HG03097 (cell line): ENCODE results near the gene DRD3.

Source experiments
- ATAC-seq: cut with Tn5 transposase; IDR thresholded peaks from one replicate; pipeline ENCODE4 v1.9.1; 2021; ENCODE audit not compliant: unreplicated experiment, low FRiP score

The DRD3 gene

DNA sequence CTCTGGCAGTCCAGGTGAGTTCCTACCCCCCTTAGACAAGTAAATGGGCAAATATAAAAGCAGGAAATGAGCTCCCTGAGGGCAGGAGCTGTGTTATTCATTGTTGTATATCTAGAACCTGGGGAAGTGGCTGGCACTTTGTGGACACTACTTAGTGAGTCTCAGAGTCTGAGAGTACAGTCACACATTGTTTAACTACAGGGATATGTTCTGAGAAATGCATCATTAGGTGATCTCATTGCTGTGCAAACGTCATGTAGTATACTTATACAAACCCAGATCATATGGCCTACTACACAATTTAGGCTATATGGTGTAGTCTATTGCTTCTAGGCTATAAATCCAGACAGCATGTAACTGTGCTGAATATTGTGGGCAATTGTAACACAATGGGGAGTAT, 52.4 kb downstream of the DRD3 start:
- no peak for ATAC-seq

DNA sequence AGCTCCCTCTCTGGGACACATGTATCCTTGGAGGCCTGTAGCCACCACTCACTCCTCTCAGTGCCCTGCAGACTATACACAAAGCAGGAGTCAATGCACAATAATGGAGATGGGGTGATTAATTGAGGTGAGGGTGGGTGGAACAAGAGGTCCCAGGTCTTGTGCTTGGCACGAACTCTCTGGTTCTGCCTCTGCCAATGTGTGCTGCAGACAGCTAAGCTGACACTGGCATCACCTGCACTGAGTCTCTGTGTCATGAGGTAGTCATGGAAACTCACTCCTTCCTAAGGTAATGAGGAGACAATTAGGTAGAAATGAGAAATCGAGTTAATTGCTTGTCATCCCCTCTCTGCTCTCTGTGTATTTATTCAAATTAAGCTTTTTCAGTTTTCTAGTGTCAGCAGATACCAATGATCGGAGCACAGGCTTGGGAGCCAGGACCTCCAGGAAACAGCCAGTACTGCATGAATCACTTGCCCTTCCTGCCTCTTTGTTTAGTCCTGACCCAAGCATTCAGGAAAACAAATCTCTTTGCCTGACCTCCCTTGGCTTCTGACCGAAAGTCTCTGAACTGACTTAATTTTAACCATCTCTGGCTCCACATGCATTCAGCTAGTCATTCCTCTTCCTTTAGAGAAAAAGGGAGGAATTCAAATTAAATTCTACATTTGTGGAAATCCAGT, 56.7 kb downstream of the DRD3 start:
- no peak for ATAC-seq

DNA sequence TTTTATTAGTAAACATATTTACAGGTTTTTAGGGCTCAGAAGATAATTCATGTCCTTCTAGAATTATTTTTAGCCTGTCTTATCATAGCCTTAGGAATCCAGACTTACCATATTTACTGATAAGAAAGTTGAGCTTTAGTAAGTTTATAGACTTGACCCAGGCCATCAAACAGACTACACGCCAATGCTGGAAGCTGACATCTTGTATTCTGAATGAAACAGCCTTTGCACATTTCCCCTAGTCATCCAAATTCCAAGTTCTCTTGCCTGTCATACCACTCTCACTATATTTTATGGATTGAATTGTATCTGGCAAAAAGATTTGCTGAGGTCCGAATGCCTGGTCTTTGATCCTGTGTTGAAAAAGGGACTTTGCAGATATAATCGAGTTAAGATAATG, 58.6 kb downstream of the DRD3 start:
- ATAC-seq = no peak

DNA sequence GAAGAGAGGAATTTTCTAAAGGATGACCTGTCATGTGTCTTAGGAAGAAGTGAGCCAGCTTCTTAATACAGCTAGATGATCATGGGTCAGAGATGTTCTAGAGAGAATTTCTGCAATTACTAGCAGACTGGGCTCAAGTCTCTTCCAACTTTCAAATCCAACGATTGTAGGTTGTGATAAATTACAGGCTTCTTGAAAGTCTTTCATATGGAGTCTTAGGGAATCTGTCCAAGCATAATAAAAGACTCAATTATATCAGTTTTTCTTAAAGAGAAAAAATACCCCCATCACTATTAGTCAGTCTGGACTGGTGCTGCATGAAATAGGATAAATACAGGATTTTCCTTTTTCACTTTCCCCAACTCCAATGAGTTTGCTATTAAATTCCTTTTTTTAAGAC, 59.1 kb downstream of the DRD3 start:
- ATAC-seq = no peak

DNA sequence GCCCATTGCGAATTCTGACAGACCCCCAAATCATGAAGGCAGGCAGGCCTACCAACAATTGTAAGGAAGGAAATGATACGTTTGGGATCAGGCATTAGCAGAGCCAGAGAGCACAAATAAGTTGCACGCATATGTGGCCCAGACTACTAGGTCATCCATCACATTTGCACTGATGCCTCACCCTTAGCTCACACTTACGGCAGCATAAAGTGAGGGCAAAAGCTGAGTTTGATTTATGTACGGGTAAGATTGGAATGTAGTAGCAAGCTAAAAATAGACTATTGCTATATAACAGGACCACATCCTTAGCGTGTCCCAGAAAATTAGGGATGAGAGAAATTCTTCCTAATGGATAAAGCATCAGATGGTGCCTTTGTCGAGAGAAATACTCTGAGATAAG, 63.7 kb downstream of the DRD3 start:
- ATAC-seq = no peak

DNA sequence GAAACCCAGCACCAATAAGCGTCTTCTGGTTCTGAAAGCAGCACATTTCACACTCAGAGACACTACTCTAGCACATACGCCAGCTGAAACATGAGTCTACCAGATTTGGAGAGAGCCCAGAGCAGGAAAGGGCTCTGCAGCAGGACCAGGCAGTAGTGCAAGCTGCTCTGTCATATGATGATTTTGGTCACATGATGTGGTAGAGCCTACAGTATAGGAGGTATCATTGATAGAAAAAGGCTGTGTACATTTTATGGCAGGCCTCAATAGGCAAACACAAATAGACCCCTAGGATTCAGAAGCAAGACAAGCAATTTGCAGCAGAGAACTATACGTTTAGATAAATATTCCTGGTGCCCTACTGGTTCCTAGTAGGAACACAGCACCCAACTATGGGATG, 64.1 kb downstream of the DRD3 start:
- ATAC-seq = no peak

DNA sequence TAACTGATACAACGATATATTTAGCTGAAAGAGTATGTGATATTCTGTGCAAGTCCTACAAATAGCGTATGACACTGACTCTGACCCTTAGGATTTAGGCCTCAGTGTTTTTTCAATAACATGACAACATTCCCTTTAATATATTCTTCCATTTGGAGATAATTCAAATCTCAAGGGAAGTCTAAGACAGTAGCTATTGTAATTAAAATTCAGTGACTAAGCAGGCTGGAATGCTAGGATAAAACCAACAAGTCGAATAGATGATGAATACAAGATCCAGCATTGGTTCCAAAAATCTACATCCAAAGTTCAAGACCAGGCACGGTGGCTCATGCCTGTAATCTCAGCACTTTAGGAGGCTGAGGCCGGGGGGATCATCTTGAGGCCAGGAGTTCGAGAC, 66.2 kb downstream of the DRD3 start:
- ATAC-seq = no peak

DNA sequence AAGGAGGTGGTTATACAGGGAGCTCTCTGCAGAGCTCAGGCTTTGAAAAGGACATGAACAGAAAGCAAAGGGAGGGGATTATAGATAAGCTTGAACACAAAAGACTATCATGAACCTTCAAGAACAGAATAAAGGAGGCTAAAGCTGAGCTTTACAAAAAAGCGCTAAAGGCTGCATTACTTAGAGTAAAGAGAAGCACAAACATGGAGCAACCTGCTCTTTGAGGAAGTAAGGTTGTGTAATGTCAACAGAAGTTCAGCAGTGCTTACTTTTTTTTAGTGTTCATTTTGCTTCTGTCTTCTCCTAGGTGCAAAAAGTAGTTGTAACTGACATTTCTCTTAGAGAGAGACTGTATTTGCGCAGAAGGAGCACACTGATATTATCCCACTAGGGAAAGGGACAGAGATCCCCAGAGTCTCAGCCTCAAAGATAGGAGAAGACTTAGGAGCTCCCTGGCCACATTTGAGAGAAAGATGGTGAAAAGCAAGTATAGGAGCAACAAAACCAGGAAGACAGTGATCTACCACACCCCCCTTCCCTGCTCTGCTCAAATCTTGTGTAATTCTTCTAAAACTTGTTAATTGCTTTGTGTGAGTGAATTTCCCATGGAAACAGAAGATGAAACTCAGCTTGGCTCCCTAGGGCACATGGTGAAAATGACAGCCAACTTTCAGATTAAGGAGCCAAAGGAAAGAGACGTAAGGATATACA, 67.6 kb downstream of the DRD3 start:
- no peak for ATAC-seq

DNA sequence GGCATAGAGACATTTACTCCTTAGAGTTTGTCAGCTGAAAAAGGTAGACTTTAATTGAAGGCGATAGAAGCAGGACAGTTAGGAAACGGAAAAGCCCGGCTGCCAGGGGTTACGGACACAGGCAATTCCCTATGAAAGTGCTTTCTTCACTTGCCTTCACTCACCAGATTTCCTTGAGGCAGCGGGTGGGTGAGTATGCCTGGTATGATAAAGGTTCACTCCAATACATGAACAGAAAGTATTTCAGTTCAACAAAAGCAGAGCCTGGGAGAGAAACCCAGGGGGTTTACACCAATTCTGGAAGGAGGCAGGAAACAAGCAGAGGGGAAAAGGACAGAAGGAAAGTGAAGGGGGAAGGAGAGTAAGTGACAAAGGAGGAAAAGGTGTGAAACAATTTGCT, 68.4 kb downstream of the DRD3 start:
- no peak for ATAC-seq

DNA sequence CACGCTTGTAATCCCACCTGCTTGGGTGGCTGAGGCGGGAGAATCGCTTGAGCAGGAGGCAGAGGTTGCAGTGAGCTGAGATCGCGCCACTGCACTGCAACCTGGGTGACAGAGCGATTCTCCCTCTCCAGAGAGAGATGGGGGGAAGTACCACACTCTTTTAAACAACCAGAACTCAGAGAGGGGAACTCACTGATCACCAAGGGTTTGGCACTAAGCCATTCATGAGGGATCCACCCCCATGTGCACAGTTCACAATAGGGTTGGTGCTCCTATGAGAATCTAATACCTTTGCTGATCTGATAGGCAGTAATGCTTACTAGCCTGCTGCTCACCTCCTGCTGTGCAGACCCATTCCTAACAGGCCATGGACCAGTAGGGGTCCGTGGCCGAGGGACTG, 70.7 kb downstream of the DRD3 start:
- no peak for ATAC-seq

DNA sequence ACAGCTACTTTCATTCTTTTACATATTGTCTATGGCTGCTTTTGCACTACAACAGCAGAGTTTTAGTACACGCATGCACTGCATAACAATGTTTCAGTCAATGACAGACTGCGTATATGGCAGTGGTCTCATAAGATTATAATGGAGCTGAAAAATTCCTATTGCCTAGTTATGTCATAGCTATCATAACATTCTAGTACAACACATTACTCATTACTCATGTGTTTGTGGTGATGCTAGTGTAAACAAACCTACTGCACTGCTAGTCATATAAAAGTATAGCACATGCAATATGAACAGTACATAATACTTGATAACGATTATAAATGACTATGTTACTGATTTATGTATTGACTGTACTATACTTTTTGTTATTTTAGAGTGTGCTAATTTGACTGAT, 74.4 kb downstream of the DRD3 start:
- ATAC-seq = no peak

DNA sequence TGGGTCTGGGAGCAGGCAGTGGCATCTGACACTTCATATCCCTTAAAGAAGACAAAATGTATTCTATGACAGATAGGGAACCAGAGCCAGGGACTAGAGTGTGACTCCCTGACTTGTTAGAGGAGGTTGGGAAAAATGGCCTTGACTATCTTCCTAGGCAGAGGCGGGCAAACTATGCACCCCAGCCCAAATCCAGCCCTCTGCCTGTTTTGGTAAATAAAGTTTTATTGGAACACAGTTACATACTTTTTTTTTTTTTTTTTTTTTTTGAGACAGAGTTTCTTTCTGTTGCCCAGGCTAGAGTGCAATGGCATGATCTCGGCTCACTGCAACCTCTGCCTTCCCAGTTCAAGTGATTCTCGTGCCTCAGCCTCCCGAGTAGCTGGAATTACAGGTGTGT, 75.0 kb downstream of the DRD3 start:
- no peak for ATAC-seq

DNA sequence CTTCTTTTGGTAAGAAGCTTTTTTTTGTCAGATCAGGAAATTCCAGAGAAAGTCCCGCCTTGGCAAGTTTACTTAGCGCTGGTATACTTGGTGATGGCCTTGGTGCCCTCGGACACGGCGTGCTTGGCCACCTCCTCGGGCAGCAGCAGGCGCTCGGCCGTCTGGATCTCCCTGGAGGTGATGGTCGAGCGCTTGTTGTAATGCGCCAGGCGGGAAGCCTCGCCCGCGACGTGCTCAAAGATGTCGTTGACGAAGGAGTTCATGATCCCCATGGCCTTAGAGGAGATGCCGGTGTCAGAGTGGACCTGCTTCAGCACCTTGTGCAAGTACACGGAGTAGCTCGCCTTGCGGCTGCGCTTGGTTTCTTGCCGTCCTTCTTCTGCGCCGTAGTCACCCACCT, 75.7 kb downstream of the DRD3 start:
- ATAC-seq = no peak

DNA sequence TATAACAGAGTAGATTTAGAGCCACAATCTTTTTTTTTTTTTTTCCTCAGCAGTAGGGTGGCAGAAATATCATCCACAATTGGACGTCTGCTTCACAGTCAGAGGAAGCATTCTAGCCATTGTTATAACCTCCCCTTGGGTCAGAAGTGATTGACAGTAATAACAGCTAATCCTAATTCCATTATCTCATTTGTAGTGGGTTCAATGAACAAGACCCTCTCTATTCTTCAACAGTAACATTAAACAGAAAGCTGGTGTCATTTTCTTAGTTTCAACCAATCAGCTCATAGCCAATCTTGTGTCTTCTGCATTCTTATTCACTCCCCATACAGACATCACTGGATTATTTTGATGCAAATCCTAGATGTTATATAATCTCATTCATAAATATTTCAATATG, 77.8 kb downstream of the DRD3 start:
- no peak for ATAC-seq

DNA sequence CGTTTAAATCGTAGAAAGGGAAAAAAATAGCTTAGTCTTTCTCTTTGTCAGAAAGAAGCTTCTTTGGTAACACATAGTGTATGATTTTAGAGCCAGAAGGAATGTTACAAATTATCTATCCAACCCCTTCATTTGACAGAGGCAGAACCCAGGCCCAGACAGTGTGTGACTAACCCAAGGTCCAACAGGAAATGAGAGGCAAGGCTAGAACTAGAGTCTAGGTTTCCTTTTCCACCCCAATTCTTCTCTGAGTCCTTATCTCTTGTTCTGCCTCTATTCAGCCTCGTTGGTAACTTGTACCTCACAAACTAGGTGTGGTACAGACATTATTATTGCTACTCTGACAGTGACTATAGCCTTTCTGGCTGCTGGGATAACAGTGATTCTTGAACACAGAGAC, 83.1 kb downstream of the DRD3 start:
- ATAC-seq = no peak

DNA sequence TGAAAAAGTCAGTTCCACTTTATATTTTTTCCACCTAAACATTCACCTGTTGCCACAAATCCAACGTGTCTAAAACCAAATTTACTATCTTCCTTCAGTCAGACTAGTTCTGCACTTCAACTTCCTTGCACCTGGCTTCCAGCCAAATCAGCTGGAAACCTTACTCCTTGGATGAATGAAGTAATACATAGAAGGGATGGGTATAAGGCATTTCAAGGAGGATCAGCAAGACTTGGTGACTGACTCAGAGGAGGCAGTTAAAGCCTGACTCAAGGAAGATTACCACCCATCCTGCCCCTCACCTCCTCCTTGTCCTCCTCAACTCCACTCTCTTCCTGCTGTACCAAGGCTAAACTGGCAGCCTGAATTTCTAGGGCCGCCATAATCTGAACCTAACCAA, 85.3 kb downstream of the DRD3 start:
- ATAC-seq = no peak

DNA sequence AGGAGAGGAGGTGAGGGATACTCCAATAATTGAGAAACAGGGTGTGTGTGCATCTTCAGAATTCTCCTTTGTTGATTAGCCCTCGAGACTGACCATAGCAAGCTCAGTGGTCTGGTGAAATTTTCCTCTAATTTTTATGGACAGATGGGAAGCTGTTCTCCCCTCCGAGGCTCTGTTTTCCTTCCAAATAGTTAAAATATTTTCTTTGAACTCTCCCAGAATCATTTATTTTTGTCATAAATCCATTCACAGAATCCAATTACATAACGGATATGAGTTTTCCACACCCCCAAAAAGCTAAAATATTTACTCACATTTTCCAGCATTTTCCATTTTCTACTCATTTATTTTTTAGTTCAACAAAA, 85.9 kb downstream of the DRD3 start:
- no peak for ATAC-seq

DNA sequence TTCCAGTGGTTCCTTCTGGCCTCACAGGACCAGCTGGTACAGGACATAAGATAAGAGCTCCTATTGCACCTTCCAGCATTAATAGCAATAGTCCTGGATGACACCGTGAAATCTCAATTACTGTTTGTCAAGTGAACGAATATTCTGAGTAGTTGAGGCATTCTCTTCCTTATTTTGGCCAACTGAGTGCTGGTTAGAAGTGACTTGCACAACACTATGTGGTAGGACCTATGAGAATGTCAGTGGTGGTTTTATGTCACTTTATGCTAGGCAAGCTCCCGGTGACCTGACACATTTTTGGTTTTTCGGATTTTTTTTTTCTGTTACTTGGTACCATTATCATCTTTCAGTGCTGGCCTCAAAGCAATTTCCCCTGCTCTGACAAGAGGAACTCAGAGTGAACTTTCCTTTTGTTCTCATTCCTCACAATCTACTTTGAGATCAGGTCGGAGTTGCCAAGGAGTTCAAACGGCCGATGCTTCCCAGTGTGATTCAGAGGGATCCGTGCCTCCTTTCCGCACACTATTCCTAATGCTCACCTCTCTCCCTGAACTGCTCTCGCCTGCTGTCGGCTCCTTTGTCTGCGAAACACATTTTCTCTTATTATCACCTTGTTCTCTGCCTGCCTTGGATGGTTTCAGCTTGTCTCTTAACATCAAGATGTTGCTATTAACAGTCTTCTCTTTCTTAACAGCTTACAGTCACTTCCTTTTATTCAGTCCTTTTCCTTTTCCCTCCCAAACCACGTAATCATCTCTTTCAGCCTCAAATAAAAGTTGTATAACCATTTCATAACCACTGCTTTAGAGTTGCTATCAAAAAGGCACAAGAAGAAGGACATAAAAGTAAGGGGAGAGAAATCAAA, 86.5 kb downstream of the DRD3 start:
- no peak for ATAC-seq

DNA sequence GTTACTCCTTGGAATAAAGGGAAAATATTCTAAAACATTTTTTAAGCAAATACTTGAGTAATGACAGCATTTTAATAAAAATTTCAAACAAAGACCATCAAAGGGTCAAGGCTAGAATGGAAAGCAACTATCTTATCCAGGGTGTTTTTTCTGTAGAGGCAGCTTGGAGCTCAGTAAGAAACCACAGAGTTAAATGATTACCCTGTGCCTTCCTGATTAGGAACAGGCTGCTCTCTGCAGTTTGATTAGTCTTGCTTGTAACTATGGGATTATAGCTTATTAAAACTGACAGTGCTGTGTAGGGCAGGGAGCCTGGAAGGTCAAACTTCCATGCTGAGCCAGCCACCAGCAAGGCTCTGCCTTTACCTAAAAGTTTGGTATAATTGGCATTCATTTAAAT, 89.2 kb downstream of the DRD3 start:
- peak; percentile 63 for ATAC-seq

DNA sequence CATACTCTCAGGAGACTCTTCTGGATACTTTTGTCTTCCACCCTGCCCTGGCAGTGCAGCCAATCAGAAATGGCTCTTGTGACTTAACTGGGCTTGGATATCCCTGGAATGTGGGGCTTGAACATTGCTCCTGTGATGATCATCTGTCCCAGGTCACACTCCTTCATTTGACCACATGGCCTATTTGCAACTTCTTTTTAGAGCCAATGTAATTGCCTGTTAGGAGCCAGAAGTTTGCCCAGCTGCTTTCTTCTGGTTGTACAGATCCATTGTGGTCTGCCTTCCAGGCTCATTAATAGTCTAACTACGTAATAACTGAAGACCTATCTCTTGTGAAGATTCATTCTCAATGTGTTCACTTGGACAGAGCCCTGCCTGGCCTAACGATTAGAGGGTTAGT, 92.5 kb downstream of the DRD3 start:
- ATAC-seq = no peak

DNA sequence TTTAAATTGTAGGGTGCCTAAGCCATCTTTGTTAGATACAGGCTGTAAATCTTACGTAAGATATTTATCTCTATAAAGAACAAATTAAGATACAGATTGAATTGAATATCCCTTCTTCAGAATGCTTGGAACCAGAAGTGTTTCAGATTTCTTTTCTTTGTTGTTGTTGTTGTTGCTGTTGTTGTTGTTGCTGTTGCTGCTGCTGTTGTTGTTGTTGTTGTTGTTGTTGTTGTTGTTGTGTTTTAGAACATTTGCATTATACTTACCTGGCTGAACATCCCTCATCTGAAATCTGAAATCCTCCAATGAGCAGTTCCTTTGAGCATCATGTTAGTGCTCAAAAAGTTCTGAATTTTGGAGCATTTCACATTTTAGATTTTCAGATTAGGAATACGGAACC, 95.7 kb downstream of the DRD3 start:
- ATAC-seq = no peak

DNA sequence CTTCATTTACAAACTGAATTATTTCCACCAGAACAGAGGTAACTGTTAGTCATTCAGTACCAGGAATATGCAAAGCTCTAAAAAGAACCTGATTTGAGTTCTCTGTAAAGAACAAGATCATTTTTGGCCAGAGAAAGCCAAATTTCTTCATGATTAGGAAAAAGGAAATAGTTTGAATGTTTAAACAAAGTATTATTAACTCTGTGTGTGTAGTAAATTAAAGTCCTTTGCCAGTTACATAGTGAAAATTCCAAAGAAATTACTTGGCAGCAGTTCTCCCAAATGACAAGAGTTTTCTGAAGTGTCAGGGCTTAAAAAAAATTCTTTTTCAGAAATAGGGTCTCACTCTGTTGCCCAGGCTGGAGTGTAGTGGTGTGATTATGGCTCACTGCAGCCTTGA, 97.8 kb downstream of the DRD3 start:
- ATAC-seq = no peak
